SW480 (cell line): Measurements from ENCODE around the gene UGT1A5.
A peak's percentile ranks its signal among the peaks of the same experiment; 100 is the strongest.

Experiments used
- DNase-seq: peaks from one replicate; pipeline ENCODE4 v3.0.0-alpha.2; 2016; ENCODE audit warnings: low spot score

UGT1A5 gene

DNA sequence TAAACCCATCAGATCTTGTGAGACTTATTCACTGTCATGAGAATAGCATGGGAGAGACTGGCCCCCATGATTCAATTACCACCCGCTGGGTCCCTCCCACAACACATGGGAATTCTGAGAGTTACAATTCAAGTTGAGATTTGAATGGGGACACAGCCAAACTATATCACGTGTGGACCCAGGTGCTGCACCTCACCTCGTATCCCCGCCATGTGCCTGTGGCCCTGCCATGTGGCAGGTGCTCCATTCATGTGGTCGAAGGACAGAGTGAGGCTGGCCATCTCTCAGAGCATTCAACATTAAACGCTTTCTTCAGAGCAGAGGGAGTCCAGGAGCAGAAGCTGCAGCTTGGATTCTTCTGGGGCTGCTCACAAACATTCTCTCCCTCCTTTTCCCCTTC lies 97.7 kb downstream of the UGT1A5 start:
- DNase-seq = no peak

DNA sequence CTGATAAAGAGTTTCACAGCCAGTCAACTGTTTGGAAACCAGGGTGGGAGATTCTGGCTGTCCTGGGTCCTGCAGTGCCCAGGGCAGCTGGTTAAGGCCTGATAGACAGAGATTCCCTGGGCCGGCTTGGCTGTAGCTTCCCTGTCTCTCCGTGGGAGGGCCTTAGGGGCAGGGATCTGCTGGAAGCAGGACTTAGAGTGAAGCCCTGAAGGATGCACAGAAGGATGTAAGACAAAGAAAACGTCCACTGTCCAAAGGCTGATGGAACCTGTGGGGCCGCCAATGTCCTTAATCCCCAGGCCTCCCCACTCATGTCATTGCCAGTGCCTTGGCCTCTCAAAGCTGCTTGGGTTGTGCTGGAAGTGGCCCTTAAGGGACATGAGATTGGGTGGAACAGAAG lies 98.4 kb downstream of the UGT1A5 start:
- no peak for DNase-seq

DNA sequence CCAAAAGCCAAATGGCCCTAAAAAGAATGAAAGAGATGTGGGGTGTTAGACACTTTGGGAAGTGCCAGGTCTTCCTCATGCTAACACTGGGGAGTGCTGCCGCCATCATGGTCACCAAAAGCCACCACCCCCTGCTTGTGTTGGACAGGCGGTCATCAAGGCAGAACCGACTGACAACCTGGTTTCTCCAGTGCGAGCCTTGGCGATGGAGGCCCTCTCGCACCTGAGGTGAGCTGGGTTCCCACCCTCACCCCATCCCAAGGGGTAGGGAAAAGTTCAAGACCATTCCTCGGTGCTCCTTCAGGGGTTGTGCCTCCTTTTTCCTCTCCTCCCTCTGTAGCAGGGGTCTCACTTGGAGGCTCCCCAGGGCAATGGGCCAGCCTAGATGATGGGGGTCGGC lies 99.0 kb downstream of the UGT1A5 start:
- DNase-seq = no peak

DNA sequence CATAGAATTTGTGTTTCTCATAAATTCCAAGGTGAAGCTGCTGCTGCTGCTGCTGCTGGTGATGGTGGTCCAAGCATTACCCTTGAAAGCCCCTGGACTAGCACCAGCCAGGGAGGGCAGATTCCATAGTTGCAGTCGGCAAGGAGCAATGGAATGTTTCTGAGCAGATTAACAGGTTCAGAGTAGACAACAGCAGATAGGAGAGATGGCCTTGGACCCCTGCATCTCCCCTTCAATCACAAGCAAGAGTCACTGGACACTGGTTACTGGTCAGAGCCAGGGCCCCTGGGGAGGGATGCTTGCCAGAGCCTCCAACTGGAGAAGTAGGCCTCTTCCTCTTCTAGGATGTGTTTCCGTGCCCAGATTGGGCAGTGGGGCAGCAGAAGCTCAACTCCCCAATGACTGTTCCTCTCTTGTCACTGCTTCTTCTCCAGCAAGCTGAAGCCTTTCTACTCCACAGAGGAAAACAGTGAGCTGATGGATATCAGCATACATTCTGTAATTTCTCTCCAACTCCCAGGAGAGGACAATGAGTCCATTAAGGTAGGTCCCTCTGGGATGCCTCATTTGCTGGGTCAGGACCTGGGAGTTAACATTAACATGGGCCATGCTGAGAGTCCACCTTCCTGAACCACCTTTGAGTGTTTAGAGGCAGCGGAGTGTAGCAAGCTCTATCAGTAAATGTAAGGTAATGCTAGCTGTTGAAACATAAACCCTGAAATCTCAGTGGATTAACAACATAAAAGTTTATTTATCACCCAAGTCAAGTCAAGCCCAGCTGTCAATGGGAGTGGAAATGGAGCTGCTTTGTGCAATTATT lies 100.7 kb downstream of the UGT1A5 start:
- no peak for DNase-seq

GRCh38 chr2:233814056-233814835 lies 101.5 kb downstream of the UGT1A5 start:
- DNase-seq = peak; percentile 20

DNA sequence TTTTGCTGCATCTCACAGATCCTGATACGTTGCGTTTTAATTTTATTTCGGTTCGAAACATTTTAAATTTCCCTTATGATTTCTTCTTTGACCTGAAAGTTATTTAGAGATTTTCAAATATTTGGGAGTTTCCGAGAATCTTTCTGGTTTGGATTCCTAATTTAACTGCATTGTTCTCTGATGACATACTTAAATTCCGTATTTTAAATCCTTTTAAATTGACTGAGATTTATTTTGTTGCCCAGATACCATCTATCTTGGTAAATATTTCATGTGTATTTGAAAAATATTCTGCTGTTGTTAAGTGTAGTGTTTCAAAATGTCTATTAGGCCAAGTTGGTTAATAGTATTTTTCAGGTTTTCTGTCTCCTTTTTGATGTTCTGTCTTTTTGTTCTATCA lies 103.2 kb downstream of the UGT1A5 start:
- no peak for DNase-seq

DNA sequence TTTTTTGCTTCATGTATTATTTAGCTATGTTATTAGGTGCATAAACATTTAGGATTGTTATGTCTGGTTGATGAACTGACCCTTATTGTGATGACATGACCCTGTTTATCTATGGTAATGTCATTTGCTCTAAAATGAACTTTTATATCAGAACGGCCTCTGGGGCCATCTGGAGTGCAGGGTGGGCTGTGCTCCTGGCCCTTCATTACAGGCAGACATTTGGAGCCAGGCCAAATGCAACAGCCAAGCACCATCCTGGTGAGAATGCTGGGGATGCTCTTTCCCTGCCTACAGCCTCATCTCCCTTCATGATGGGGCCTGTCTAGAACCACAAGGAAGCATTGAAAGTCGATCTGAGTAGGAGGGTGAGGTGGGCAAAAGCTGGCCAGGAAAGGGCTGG lies 103.6 kb downstream of the UGT1A5 start:
- DNase-seq = no peak

GRCh38 chr2:233816771-233817170 lies 104.1 kb downstream of the UGT1A5 start:
- no peak for DNase-seq

DNA sequence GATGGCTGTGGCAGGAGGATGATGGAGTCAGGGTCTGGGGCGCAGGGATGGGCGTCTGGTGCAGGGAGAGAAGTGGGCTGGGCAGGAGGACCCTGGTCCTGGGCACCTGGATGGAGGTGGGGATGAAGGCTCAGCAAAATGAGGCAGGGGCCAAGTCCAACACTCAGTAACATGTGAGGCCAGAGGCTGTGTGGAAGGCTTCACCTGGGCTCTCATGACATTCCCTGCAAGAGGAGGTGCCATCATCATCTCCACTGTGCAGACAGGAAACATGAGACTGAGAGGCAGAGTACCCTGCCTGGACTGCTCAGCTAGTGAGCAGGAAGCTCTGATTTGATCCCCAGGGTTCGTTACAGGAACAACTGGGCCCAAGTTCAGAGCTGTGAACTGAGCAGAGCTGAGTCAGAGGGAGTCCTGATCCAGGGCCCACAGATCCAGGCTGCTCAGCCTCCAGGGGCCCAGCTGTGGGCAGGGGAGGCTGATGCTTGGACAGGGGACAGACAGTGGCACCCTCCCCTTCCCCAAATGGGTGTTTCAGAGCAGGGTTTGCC lies 104.7 kb downstream of the UGT1A5 start:
- DNase-seq = no peak

- DNase-seq = no peak
Observed at GRCh38 chr2:233817995-233818638, 105.4 kb downstream of the UGT1A5 start.

DNA sequence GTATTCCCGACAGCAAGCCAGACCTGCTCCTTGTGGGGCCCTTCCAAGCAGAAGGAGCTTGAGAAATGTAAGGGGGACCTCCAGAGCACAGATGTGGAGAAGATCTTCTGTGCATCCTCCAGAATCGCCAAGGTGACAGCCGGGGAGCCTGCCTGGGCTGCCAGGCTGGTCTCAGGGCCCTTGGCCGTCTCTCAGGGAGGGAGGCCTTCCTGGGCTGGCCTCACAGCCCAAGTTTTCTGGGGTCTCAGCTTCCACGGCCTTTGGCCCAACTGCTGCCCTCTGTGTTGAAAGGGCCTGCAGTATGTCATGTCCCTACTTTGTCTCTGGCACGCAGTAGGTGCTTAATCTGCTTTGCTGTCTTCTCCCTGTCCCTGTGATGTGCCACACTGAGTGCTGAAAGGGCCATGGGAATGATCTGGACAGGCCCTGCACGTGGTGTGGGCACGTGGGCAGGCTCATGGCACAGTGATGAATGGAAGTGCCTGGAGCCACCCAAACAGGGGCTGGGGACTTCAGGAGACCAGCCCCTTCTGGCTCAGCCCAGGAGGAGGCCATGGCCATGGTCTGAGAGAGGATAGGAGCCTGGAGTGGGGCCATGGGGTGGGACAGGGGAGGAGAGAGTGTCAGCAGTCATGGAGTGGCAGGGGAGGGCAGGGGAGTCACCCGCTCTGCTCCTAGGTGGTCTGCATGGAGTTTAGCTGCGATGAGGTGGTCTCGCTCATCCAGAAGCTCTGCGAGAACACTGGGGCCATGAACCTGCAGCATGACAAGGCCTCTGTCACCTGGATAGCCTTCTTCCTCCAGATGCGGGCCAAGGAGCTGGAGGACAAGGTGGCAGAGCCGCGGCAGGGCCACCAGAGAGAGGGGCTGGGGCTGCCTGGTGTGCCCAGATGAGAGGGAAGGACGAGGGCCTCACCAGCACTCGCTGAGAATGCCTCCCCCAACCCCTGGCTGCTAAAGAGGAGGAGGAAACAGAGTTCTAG lies 106.2 kb downstream of the UGT1A5 start:
- no peak for DNase-seq

- DNase-seq = no peak
Observed at GRCh38 chr2:233819884-233820773, 107.4 kb downstream of the UGT1A5 start.

- DNase-seq = no peak
Observed at GRCh38 chr2:233820774-233821105, 108.0 kb downstream of the UGT1A5 start.

DNA sequence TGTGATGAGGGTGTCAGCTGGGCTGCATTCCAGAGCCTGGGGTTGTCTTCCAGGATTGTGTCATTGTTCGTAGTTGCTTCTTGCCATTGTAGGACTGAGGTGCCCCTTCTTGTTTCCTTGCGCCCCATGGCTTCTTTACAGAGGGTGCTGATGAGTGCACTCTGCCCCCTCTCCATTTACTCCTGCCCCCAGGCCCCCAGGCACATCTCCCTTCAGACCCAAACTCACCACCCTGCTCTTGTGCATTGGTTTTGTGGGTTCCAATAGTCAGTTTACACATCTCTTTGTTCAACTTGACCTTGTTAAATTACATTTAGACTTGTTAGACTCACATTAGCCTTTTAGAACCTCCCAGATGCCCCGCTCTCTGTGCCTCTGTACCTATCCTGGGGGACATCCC lies 108.5 kb downstream of the UGT1A5 start:
- no peak for DNase-seq

- DNase-seq = no peak
Observed at GRCh38 chr2:233821709-233822100, 109.0 kb downstream of the UGT1A5 start.

DNA sequence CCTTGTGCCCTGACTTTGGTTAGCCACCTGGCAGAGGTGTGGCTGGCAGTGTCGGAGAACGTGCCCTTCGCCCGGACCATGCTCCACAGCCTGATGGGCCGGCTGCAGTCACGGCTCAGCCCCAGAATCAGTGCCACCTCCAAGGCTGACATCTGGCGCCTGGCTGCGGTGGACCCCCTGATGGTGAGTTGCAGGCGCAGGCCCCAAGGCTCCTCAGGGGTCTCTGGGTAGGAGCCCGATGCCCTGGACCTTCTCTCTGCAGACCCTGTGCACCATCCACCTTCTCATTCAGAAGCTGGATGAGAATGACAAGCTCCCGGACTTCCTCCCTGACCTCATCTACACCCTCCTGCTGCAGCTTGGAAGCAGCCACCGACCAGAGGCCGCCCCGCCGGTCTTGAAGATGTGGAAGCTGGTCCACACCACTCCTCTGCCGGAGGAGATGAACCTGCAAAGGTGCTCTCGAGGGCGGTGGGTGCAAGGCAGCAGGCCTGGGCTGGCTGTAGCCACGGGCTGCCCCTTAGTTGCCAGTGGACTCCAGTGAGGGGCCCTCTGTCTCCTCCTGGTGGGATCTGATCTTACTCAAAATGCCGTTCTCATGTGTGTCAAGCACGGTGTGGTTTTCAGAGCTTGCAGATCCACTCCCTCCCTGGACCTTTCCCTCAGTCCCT lies 109.5 kb downstream of the UGT1A5 start:
- no peak for DNase-seq
